ENCODE measurements around the gene PLEKHG4. TPM values are rescaled to one million over a fixed set of nuclear protein-coding genes. Genes with fewer than 3 reads are reported as not detected.

PLEKHG4 gene
- total RNA-seq, 1 experiment from 2014 or later = 2.5 TPM

GRCh38 chr16:67244387-67245185 is 34.7 kb upstream of the PLEKHG4 start:
- DNase-seq (ENCODE audit: low read depth) = peak; percentile 99

DNA sequence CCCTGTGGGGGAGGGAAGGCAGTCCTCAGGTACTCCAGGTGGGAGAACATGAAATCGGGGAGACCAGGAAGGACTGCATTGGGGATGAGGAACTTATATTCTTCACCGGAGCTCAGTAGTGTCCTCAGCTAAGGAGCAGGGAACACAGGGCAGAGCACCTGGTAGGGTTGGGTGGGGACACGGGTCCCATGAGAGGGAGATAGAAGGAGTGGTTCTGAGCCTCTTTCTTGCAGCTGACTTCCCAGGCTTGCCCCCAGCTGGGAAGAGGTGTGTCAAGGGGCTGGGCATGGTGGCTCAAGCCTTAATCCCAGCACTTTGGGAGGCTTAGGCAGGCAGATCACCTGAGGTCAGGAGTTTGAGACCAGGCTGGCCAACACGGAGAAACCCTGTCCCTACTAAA is 34.1 kb upstream of the PLEKHG4 start:
- DNase-seq (ENCODE audit: low read depth) = no peak

- no peak for DNase-seq (ENCODE audit: low read depth)
Observed at GRCh38 chr16:67245674-67246080, 33.7 kb upstream of the PLEKHG4 start.

GRCh38 chr16:67246081-67246755 is 33.1 kb upstream of the PLEKHG4 start:
- DNase-seq (ENCODE audit: low read depth) = peak; percentile 85

DNA sequence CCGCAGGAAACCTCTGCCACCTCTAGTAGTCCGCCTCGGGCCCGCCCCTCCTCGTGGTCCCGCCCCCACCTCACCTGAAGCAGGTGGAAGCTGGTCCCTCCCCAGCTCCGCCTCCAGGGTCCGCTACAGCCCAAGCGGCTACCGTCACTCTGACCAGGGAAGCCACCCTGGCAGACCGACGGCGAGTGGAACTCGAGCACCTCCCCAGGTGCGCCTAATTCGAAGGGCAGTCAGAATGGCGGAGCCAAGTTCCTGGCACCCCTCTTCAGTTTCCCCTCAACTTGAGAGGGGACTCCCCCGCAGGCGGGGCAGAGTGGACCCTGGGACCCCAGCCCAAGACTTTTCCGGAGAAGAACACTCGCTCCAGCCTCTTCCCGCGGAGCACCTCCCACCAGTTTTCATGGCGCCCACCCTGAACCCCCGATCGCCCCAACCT is 32.6 kb upstream of the PLEKHG4 start:
- no peak for DNase-seq (ENCODE audit: low read depth)

GRCh38 chr16:67247192-67248072 is 31.9 kb upstream of the PLEKHG4 start, which contains the start of gene FHOD1:
TSS of gene FHOD1 (minus strand) at chr16:67247481. CDS start at chr16:67247410, 71 bp downstream.
- peak; percentile 96 for DNase-seq (ENCODE audit: low read depth)

DNA sequence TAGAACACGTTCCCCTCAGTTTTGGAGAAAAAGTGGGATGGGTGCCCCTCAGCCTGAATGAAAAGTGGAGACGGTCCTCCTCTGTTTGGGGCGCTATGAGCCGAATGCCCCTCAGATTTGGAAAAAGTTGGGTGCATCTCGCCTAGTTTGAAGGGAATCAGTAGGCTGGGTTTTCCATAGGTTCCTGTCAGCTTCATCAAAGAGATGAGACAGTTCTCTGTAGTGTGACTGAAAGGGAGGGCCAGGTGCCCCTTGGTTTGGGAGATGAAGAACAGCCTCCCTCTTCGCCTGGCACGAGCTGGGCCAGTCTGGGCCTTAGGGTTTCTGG is 31.3 kb upstream of the PLEKHG4 start:
- DNase-seq (ENCODE audit: low read depth) = no peak

DNA sequence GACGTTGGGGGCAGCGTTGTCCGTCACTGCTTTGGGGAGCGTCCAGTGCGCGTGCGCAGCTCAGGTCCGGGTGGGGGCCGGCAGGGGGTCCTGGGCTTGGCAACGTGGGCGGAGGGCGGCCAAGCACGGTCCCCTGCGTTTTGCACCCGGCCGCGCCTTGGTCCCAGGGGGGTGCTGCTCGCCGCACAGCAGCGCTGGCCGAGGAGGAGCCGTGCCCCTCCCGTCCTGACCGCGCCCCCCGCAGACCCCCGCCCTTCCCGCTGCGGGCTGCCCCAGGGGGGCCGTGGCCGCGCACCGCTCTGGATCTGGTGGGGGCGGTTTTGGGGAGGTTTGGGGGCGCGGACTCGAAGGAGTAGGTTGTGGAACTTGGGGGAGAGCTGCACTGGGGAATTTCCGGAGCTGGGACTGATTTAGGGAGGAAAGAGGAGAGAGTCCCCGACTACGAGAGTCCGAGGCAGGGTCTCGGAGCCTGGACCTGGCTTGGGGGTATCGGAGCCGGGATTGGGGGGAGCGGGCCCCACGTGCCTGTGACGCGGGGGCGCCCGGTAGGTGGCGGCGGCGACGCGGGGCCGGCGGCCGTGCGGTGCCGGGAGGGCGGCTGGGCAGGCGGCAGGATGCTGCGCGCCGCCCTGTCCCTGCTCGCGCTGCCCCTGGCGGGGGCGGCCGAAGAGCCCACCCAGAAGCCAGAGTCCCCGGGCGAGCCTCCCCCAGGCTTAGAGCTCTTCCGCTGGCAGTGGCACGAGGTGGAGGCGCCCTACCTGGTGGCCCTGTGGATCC is 30.7 kb upstream of the PLEKHG4 start, which contains the start of gene SLC9A5:
Gene SLC9A5 (plus strand): TSS at position 579 of the 777 bp plus-strand sequence. CDS start 36 bp downstream, at position 615.
- no peak for DNase-seq (ENCODE audit: low read depth)

GRCh38 chr16:67249178-67250044 is 29.9 kb upstream of the PLEKHG4 start:
- no peak for DNase-seq (ENCODE audit: low read depth)

GRCh38 chr16:67250045-67250327 is 29.3 kb upstream of the PLEKHG4 start:
- no peak for DNase-seq (ENCODE audit: low read depth)

DNA sequence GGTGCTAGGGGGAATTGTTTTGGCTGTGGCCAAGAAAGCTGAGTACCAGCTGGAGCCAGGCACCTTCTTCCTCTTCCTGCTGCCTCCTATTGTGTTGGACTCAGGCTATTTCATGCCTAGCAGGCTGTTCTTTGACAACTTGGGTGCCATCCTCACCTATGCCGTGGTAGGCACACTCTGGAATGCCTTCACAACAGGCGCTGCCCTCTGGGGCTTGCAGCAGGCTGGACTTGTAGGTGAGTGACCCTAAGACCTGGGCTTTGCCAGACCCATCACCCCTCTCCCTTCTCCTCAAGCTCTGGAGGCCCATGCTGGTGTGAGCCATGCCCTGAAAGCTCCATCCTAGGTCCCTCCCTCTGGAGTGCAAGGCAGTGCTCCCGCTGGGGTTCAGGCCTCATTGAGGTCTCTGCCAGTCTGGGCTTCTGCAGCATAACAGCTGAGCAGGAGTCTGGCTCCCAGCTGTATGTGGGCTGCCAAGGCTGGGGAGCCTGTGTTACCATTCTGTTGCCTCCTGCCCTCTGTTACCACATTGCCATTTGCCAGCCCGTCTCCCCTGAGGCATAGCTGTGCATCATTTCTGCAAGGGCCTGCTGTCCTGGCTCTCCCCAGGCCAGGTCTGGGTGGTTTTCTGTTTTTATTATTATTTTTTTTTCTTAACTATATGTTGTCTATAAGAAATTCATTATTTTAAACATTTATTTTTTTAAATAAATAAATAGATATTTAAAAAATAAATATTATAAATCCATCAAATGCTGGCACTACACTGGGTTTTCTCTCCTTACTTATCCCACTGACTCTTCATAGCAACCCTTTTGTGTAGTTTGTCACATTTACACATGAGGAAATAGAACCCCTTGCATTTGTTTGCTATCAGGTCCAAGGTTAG is 26.5 kb upstream of the PLEKHG4 start:
- DNase-seq (ENCODE audit: low read depth) = no peak

DNA sequence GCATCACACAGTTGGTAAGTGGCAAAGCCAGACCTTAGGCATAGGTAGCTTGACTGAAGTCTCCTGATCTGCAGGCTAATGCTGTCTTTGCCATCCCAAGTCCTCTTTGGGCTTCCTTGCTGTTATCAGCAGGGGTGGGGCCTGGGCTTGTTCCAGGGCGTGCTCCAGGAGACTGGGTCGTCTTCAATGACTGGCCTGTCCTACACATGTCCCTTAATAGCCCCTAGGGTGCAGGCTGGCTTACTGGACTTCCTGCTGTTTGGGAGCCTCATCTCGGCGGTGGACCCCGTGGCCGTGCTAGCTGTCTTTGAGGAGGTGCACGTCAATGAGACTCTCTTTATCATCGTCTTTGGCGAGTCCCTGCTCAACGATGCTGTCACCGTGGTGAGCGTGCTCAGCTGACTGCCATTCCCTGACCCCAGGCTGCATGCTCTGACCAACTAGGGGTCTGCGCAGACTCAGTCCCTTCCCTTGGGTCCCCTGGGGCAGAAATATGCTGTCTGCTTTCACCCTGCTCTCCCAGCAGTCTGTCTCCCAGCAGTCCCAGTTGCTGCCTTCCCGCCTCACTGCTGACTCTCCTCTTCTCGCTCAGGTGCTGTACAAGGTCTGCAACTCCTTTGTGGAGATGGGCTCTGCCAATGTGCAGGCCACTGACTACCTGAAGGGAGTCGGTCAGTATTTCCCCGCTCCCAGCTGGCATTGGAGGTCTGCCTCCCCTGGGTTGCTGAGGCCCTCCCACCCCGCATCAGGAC is 24.4 kb upstream of the PLEKHG4 start:
- DNase-seq (ENCODE audit: low read depth) = no peak

GRCh38 chr16:67255553-67256221 is 23.6 kb upstream of the PLEKHG4 start:
- no peak for DNase-seq (ENCODE audit: low read depth)

DNA sequence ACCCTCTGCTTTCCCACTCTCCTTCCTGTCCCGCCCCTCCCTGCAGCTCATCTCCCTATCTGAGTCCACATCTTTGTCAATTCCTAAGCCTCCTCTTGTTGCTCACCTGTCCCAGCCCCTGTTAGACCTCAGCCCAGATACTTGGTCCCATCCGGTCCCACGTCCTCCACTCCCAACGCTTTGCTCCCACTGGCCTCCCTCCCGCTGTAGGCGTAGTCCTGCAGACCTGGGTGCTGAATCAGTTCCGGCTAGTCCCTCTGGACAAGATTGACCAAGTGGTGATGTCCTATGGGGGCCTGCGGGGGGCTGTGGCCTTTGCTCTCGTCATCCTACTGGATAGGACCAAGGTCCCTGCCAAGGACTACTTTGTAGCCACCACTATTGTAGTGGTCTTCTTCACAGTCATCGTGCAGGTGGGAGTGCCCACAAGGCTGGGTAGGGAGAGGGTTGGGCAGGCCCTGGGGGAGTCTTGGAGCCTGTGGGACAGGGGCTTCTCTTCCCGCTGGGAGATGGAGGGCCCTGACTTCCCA is 22.6 kb upstream of the PLEKHG4 start:
- no peak for DNase-seq (ENCODE audit: low read depth)

DNA sequence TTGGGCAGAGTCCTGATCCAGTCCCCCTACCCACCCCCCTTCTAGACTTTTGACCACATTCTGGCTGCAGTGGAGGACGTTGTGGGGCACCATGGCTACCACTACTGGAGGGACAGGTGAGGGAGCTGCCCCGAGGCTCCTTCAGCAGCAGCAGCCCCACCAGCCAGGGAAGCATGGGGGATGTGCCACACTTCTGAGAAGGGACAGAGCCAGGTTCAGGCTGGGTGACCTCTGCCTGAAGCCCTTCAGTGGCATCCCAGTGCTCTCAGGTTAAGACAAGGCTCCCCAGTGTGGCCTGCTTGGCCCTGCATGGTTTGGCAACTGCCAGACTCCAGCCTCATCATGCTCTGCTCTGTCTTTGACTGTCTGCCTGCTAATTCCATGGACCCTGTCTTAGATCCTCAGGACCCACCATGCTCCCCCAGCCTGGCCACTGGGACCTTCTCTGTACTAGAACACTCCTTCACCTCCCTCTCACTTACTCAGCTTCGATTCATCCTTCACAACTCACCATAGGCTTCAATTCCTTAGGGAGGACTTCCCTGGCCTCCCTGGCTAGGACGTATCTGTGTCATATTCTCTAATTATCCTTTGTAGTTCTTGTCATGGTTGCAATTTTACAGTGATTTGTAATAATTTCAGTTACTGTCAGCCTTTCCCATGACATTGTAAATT is 21.7 kb upstream of the PLEKHG4 start:
- no peak for DNase-seq (ENCODE audit: low read depth)

GRCh38 chr16:67258161-67258835 is 21.0 kb upstream of the PLEKHG4 start:
- no peak for DNase-seq (ENCODE audit: low read depth)

DNA sequence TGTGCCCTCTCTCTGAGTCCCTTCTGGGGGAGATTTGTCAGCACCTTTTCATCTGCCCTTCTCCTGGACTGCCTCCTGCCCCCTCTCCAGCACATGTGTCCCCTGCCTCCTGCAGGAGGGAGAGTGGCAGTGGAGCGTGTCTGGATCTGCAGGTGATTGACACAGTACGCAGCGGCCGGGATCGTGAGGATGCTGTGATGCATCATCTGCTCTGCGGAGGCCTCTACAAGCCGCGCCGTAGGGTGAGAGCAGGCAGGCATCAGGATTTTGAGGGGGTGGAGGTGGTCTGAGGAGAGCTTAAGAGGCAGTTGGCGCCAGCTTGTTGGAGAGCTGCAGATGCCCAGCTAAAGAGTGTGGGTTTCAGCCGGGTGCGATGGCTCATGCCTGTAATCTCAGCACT is 19.6 kb upstream of the PLEKHG4 start:
- DNase-seq (ENCODE audit: low read depth) = no peak

Data from M059J (cell line).